ENCODE results near the gene SMARCC2.

GRCh38 chr12:56190695-56191155, 1.4 kb upstream of the SMARCC2 start:
- TF ChIP-seq, protein P1, sequence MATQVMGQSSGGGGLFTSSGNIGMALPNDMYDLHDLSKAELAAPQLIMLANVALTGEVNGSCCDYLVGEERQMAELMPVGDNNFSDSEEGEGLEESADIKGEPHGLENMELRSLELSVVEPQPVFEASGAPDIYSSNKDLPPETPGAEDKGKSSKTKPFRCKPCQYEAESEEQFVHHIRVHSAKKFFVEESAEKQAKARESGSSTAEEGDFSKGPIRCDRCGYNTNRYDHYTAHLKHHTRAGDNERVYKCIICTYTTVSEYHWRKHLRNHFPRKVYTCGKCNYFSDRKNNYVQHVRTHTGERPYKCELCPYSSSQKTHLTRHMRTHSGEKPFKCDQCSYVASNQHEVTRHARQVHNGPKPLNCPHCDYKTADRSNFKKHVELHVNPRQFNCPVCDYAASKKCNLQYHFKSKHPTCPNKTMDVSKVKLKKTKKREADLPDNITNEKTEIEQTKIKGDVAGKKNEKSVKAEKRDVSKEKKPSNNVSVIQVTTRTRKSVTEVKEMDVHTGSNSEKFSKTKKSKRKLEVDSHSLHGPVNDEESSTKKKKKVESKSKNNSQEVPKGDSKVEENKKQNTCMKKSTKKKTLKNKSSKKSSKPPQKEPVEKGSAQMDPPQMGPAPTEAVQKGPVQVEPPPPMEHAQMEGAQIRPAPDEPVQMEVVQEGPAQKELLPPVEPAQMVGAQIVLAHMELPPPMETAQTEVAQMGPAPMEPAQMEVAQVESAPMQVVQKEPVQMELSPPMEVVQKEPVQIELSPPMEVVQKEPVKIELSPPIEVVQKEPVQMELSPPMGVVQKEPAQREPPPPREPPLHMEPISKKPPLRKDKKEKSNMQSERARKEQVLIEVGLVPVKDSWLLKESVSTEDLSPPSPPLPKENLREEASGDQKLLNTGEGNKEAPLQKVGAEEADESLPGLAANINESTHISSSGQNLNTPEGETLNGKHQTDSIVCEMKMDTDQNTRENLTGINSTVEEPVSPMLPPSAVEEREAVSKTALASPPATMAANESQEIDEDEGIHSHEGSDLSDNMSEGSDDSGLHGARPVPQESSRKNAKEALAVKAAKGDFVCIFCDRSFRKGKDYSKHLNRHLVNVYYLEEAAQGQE (IDR thresholded peaks at IDR 0.05; ENCODE audit: low read depth) = no peak
- TF ChIP-seq, protein P2, sequence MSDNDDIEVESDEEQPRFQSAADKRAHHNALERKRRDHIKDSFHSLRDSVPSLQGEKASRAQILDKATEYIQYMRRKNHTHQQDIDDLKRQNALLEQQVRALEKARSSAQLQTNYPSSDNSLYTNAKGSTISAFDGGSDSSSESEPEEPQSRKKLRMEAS (IDR thresholded peaks at IDR 0.05) = peak; percentile 38
- TF ChIP-seq YY1 (IDR thresholded peaks at IDR 0.05; ENCODE audit: low read depth) (no peak), TAF1 (IDR thresholded peaks at IDR 0.05; ENCODE audit: low read depth) (no peak), CREB1 (IDR thresholded peaks at IDR 0.05; ENCODE audit: low read depth) (no peak), CEBPB (IDR thresholded peaks at IDR 0.05) (no peak), EP300 (IDR thresholded peaks at IDR 0.05; ENCODE audit: borderline replicate concordance) (no peak), EGR1 (IDR thresholded peaks at IDR 0.05) (no peak), TEAD4 (IDR thresholded peaks at IDR 0.05) (no peak)
